ENCODE data around the gene KIFAP3. TPM values are rescaled to one million over a fixed set of nuclear protein-coding genes. Genes with fewer than 3 reads are reported as not detected.
"Not testable (repeated sequence)": the region's sequence is repeated elsewhere in the genome, so short reads cannot be mapped to it uniquely, and the experiment has no call there.

Gene KIFAP3
- total RNA-seq, 1 experiment from 2014 or later, result 3.8 TPM

- H3K27ac Mint-ChIP-seq, result no peak overlapping the region
- no peak overlapping the region for H3K4me3 Mint-ChIP-seq
Measured at GRCh38 chr1:169872906-169873305, 201.6 kb downstream of the KIFAP3 start.

DNA sequence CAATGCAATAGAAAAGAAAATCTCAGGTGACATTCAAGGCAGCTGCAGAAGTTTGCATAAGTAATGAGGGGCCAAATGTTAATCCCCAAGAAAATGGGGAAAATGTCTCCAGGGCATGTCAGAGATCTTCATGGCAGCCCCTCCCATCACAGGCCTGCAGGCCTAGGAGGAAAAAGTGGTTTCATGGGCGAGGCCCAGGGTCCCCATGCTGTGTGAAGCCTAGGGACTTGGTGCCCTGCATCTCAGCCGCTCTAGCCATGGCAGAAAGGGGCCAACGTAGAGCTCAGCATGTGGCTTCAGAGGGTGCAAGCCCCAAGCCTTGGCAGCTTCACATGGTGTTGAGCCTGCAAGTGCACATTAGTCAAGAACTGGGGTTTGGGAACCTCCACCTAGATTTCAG, 202.5 kb downstream of the KIFAP3 start:
- not testable (repeated sequence) for H2BK120ac ChIP-seq (ENCODE audit: low read depth, low read length, poor library complexity, severe bottlenecking); H3K23me2 ChIP-seq (ENCODE audit: insufficient read length, low read depth, low read length, poor library complexity, severe bottlenecking); H3K79me1 ChIP-seq (ENCODE audit: insufficient read depth, low read depth, low read length, poor library complexity, severe bottlenecking); H2BK12ac ChIP-seq (ENCODE audit: insufficient read length, low read depth, low read length); H3K4me1 ChIP-seq (ENCODE audit: insufficient read depth, low read length); H3K4me3 Mint-ChIP-seq; H3T11ph ChIP-seq (ENCODE audit: low read length); H4K20me1 ChIP-seq (ENCODE audit: control insufficient read depth, insufficient read depth, insufficient read length); H3K4me2 ChIP-seq (ENCODE audit: insufficient read depth, insufficient read length, low read length); H2BK15ac ChIP-seq (ENCODE audit: low read depth, low read length); H3K14ac ChIP-seq (ENCODE audit: insufficient read depth, low read length); H3K79me2 ChIP-seq (ENCODE audit: insufficient read depth, low read length); H3K56ac ChIP-seq (ENCODE audit: insufficient read length, low read depth, low read length); H3K27ac ChIP-seq (ENCODE audit: insufficient read length, low read depth, low read length); H4K5ac ChIP-seq (ENCODE audit: insufficient read length, low read depth, low read length); H3K27me3 ChIP-seq (ENCODE audit: insufficient read depth, low read length); H4K8ac ChIP-seq (replicated peaks; ENCODE audit: insufficient read length, low read depth, low read length); H3K27me3 Mint-ChIP-seq (ENCODE audit: low read depth); H3K4ac ChIP-seq (ENCODE audit: low read depth, low read length); H3K27ac Mint-ChIP-seq; H3K23ac ChIP-seq (ENCODE audit: insufficient read length, low read depth, low read length); H3K9ac ChIP-seq (ENCODE audit: extremely low read depth, insufficient read length, low read length); H3K9me3 ChIP-seq (ENCODE audit: control insufficient read depth, low read depth, low read length); H4K91ac ChIP-seq (ENCODE audit: insufficient read length, low read depth, low read length); H3K4me1 Mint-ChIP-seq; H2BK20ac ChIP-seq (ENCODE audit: low read depth, low read length, poor library complexity, severe bottlenecking); H2AFZ ChIP-seq (ENCODE audit: low read length); H3K18ac ChIP-seq (ENCODE audit: insufficient read length, low read depth, low read length); DNase-seq; H2AK5ac ChIP-seq (ENCODE audit: insufficient read length, low read length); H2BK5ac ChIP-seq (ENCODE audit: insufficient read length, low read length)
- Mint-ChIP-seq H3K36me3 (ENCODE audit: insufficient read depth in 1 of 3, low read depth in 3 of 3) (peaks cover 52 to 81% (median 76%) of the 10 kb centered on the region in 3 experiments), H3K9me3 (peaks cover 20% of the 10 kb centered on the region in 2 experiments)
- WGBS (ENCODE audit: extremely low coverage, insufficient read length, low lambda C conversion rate), result no CpG with 5 or more reads among the region's 3 CpGs

More at GRCh38 chr1:169872906-169873305, 201.6 kb downstream of the KIFAP3 start:
- no peak overlapping the region for H3K18ac ChIP-seq (ENCODE audit: insufficient read length, low read depth, low read length)
- Mint-ChIP-seq H3K4me1 (no peaks in the 10 kb centered on the region), H3K27me3 (ENCODE audit: low read depth) (no peaks in the 10 kb centered on the region), H3K36me3 (ENCODE audit: insufficient read depth in 1 of 3, low read depth in 3 of 3) (peaks cover 55 to 81% (median 80%) of the 10 kb centered on the region in 3 experiments), H3K9me3 (peaks cover 20% of the 10 kb centered on the region in 2 experiments)
- H4K91ac ChIP-seq (ENCODE audit: insufficient read length, low read depth, low read length), result no peak overlapping the region
- no peaks in the 10 kb centered on the region for H3K23me2 ChIP-seq (ENCODE audit: insufficient read length, low read depth, low read length, poor library complexity, severe bottlenecking)
- DNase-seq, result no peak
- H2AFZ ChIP-seq (ENCODE audit: low read length), result no peak overlapping the region
- no peak overlapping the region for H2BK5ac ChIP-seq (ENCODE audit: insufficient read length, low read length)
- no peak overlapping the region for H3K27ac ChIP-seq (ENCODE audit: insufficient read length, low read depth, low read length)
- no peak overlapping the region for H3K56ac ChIP-seq (ENCODE audit: insufficient read length, low read depth, low read length)
- H4K20me1 ChIP-seq (ENCODE audit: control insufficient read depth, insufficient read depth, insufficient read length), result no peaks in the 10 kb centered on the region
- no peak overlapping the region for H3K23ac ChIP-seq (ENCODE audit: insufficient read length, low read depth, low read length)
- H4K8ac ChIP-seq (replicated peaks; ENCODE audit: insufficient read length, low read depth, low read length), result no peak overlapping the region
- no peaks in the 10 kb centered on the region for H3K27me3 ChIP-seq (ENCODE audit: insufficient read depth, low read length)
- H3K9ac ChIP-seq (ENCODE audit: extremely low read depth, insufficient read length, low read length), result no peak overlapping the region
- H3K79me1 ChIP-seq (ENCODE audit: insufficient read depth, low read depth, low read length, poor library complexity, severe bottlenecking), result no peaks in the 10 kb centered on the region
- H3K4me2 ChIP-seq (ENCODE audit: insufficient read depth, insufficient read length, low read length), result no peak overlapping the region
- H3K79me2 ChIP-seq (ENCODE audit: insufficient read depth, low read length), result no peaks in the 10 kb centered on the region
- no peak overlapping the region for H2BK12ac ChIP-seq (ENCODE audit: insufficient read length, low read depth, low read length)
- H3K4me1 ChIP-seq (ENCODE audit: insufficient read depth, low read length), result no peaks in the 10 kb centered on the region
- H3K14ac ChIP-seq (ENCODE audit: insufficient read depth, low read length), result no peak overlapping the region
- H2BK120ac ChIP-seq (ENCODE audit: low read depth, low read length, poor library complexity, severe bottlenecking), result no peak overlapping the region
- H2BK20ac ChIP-seq (ENCODE audit: low read depth, low read length, poor library complexity, severe bottlenecking), result no peak overlapping the region
- H4K5ac ChIP-seq (ENCODE audit: insufficient read length, low read depth, low read length), result no peak overlapping the region
- H2AK5ac ChIP-seq (ENCODE audit: insufficient read length, low read length), result no peak overlapping the region
- TF ChIP-seq CTCF (conservative IDR thresholded peaks at IDR 0.05), result no peak
- H3K4ac ChIP-seq (ENCODE audit: low read depth, low read length), result no peak overlapping the region
- no peak overlapping the region for H3T11ph ChIP-seq (ENCODE audit: low read length)
- no peak overlapping the region for H2BK15ac ChIP-seq (ENCODE audit: low read depth, low read length)
- H3K9me3 ChIP-seq (ENCODE audit: control insufficient read depth, low read depth, low read length), result peaks cover 9% of the 10 kb centered on the region

All from H9 (cell line).